Endodermal cell (in vitro differentiated cells): ENCODE data around the gene FAM120B. TPM values are rescaled to one million over a fixed set of nuclear protein-coding genes. Genes with fewer than 3 reads are reported as not detected.
A peak's percentile ranks its signal among the peaks of the same experiment; 100 is the strongest.
"Not testable (repeated sequence)": the region's sequence is repeated elsewhere in the genome, so short reads cannot be mapped to it uniquely, and the experiment has no call there.

ENCODE experiments used
- DNase-seq: peaks from one replicate; pipeline ENCODE4 v3.0.0-alpha.2; 2017
- H3K27ac ChIP-seq: 2 replicates; pipeline ENCODE4 v1.5.1; 2013; ENCODE audit warnings: mild to moderate bottlenecking, low read depth, low read length, moderate library complexity
- H3K27me3 ChIP-seq: 2 replicates; pipeline ENCODE4 v1.6.1; 2013; ENCODE audit warnings: mild to moderate bottlenecking, low read length, moderate library complexity; ENCODE audit not compliant: insufficient read depth, control insufficient read depth, poor library complexity, severe bottlenecking
- H3K36me3 ChIP-seq: 2 replicates; pipeline ENCODE4 v1.7.0; 2013; ENCODE audit warnings: mild to moderate bottlenecking, low read length, moderate library complexity; ENCODE audit not compliant: control insufficient read depth, insufficient read depth
- H3K4me1 ChIP-seq: one replicate; pipeline ENCODE4 v1.7.0; 2013; ENCODE audit warnings: low read length; ENCODE audit not compliant: control insufficient read depth, insufficient read depth
- H3K4me3 ChIP-seq: 2 replicates; pipeline ENCODE4 v1.5.1; 2013; ENCODE audit warnings: mild to moderate bottlenecking, low read length, moderate library complexity
- H3K9ac ChIP-seq: 2 replicates; pipeline ENCODE4 v1.6.1; 2013; ENCODE audit warnings: mild to moderate bottlenecking, low read length, moderate library complexity; ENCODE audit not compliant: poor library complexity, severe bottlenecking; ENCODE audit errors: extremely low read depth
- H3K9me3 ChIP-seq: 2 replicates; pipeline ENCODE4 v1.6.1; 2013; ENCODE audit warnings: mild to moderate bottlenecking, low read length, moderate library complexity; ENCODE audit not compliant: control insufficient read depth
- H3K27ac Mint-ChIP-seq: 2 replicates; pipeline ENCODE4 v1.8.0; 2020; ENCODE audit warnings: mixed read lengths
- H3K27me3 Mint-ChIP-seq: 2 replicates; pipeline ENCODE4 v1.8.0; 2021; ENCODE audit warnings: mild to moderate bottlenecking, mixed read lengths; ENCODE audit not compliant: insufficient read depth
- H3K36me3 Mint-ChIP-seq: 2 replicates; pipeline ENCODE4 v1.8.0; 2020; ENCODE audit warnings: low read depth, mixed read lengths
- H3K4me1 Mint-ChIP-seq: 2 replicates; pipeline ENCODE4 v1.8.0; 2020; ENCODE audit warnings: mixed read lengths
- H3K4me3 Mint-ChIP-seq: 2 replicates; pipeline ENCODE4 v1.8.0; 2020; ENCODE audit warnings: mild to moderate bottlenecking, moderate library complexity, mixed read lengths
- H3K9me3 Mint-ChIP-seq: 2 replicates; pipeline ENCODE4 v1.8.0; 2020; ENCODE audit warnings: mild to moderate bottlenecking, mixed read lengths
- WGBS, 2 experiments: methylation state at CpG; one replicate each; pipeline versions ENCODE4 v1.1.5 to v1.1.7; 2013; ENCODE audit warnings: missing lambda C conversion rate in 2 of 2, mixed read lengths in 1 of 2; ENCODE audit not compliant: insufficient coverage in 1 of 2, insufficient read length in 1 of 2; 5-methylcytosine and 5-hydroxymethylcytosine counted together
- total RNA-seq, 2 donors: library from RNA; stranded (reverse); fragmentation: NEBNext Ultra II Directional in 1 of 2; extraction: Animal tissue kit (Norgen Biotek cat#: 25700) in 1 of 2; gene quantifications; 2 replicates in 1 of 2; 3 replicates in 1 of 2; pipeline ENCODE4 v1.2.1, GENCODE V29; 2021
- TF ChIP-seq, protein P1 (sequence below): fragments of 200-600 bp; sonication (generic); conservative IDR thresholded peaks from 2 replicates; pipeline ENCODE4 v1.5.0; 2021; ENCODE audit warnings: antibody characterized with exemption, mild to moderate bottlenecking

FAM120B gene
- total RNA-seq, 2 donors from 2014 or later = 25.7 to 27.5 TPM

GRCh38 chr6:170407932-170408331 lies 101.4 kb downstream of the FAM120B start:
- Mint-ChIP-seq H3K36me3 (peaks cover 38% of the 10 kb centered on the region), H3K4me1 (peaks cover 12% of the 10 kb centered on the region), H3K4me3 (no peak overlapping the region), H3K27me3 (no peaks in the 10 kb centered on the region), H3K9me3 (no peaks in the 10 kb centered on the region), H3K27ac (no peak overlapping the region)
- H3K9me3 ChIP-seq = no peaks in the 10 kb centered on the region
- TF ChIP-seq, protein P1, sequence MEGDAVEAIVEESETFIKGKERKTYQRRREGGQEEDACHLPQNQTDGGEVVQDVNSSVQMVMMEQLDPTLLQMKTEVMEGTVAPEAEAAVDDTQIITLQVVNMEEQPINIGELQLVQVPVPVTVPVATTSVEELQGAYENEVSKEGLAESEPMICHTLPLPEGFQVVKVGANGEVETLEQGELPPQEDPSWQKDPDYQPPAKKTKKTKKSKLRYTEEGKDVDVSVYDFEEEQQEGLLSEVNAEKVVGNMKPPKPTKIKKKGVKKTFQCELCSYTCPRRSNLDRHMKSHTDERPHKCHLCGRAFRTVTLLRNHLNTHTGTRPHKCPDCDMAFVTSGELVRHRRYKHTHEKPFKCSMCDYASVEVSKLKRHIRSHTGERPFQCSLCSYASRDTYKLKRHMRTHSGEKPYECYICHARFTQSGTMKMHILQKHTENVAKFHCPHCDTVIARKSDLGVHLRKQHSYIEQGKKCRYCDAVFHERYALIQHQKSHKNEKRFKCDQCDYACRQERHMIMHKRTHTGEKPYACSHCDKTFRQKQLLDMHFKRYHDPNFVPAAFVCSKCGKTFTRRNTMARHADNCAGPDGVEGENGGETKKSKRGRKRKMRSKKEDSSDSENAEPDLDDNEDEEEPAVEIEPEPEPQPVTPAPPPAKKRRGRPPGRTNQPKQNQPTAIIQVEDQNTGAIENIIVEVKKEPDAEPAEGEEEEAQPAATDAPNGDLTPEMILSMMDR = no peak
- H3K4me1 ChIP-seq = peaks cover 12% of the 10 kb centered on the region
- no peak overlapping the region for H3K27ac ChIP-seq
- no peak overlapping the region for H3K4me3 ChIP-seq
- no peak for DNase-seq
- no peak overlapping the region for H3K9ac ChIP-seq
- H3K27me3 ChIP-seq = no peaks in the 10 kb centered on the region
- peaks cover 29% of the 10 kb centered on the region for H3K36me3 ChIP-seq
- 79 to 97% methylated on average over 4 of the region's 4 CpGs for WGBS, 2 experiments

DNA sequence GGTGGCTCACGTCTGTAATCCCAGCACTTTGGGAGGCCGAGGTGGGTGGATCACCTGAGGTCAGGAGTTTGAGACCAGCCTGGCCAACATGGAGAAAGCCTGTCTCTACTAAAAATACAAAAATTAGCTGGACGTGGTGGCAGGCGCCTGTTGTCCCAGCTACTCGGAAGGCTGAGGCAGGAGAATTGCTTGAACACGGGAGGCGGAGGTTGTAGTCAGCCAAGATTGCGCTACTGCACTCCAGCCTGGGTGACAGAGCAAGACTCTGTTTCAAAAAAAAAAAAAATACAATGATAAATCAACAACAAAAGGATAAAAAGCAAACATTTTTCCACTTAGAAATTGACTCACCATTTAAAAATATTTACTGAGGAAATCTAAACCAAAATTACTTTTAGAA lies 103.2 kb downstream of the FAM120B start:
- H3K4me3 Mint-ChIP-seq, H3K9me3 ChIP-seq, H3K4me1 ChIP-seq, H3K9me3 Mint-ChIP-seq, H3K27ac ChIP-seq, H3K27me3 ChIP-seq, H3K27ac Mint-ChIP-seq, DNase-seq, H3K4me3 ChIP-seq, H3K27me3 Mint-ChIP-seq, H3K4me1 Mint-ChIP-seq, H3K9ac ChIP-seq: not testable (repeated sequence)
- peaks cover 21% of the 10 kb centered on the region for H3K36me3 ChIP-seq
- H3K36me3 Mint-ChIP-seq = peaks cover 28% of the 10 kb centered on the region
- WGBS, 2 experiments = 95 to 96% methylated on average over 7 to 8 of the region's 8 CpGs

- H3K9me3 Mint-ChIP-seq = no peaks in the 10 kb centered on the region
- TF ChIP-seq, protein P1 = no peak
- H3K27me3 Mint-ChIP-seq = peaks cover under 1% of the 10 kb centered on the region
- Histone ChIP-seq H3K9ac (no peak overlapping the region), H3K9me3 (no peaks in the 10 kb centered on the region), H3K27ac (no peak overlapping the region), H3K4me3 (no peak overlapping the region), H3K4me1 (no peaks in the 10 kb centered on the region), H3K27me3 (no peaks in the 10 kb centered on the region), H3K36me3 (peaks cover 16% of the 10 kb centered on the region)
- H3K36me3 Mint-ChIP-seq = peaks cover 23% of the 10 kb centered on the region
- peak; percentile 31 for DNase-seq
- H3K27ac Mint-ChIP-seq = no peak overlapping the region
- no peaks in the 10 kb centered on the region for H3K4me1 Mint-ChIP-seq
- 93 to 95% methylated on average over 4 to 5 of the region's 5 CpGs for WGBS, 2 experiments
- no peak overlapping the region for H3K4me3 Mint-ChIP-seq
Measured at GRCh38 chr6:170410241-170410640, 103.7 kb downstream of the FAM120B start.

DNA sequence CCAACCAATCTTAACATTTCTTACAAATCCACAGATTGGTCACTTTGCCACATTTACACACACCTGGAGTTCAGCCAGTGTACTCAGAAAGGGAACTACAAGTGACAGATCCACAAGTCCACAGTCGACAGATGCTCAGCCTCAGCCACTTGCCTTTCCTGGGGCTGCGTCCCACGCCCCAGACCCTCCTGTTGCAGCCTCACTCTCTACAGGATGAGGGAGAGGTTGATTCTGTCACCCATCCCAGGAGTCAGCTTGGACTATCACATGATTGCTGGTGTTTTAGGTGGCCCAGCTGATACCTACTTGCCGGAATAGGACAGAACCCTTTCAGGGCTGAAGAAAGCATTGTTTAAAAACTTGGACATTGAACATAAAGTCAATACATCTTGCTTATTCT lies 108.8 kb downstream of the FAM120B start:
- Histone ChIP-seq H3K27ac (no peak overlapping the region), H3K36me3 (no peaks in the 10 kb centered on the region), H3K9me3 (no peaks in the 10 kb centered on the region), H3K4me1 (no peaks in the 10 kb centered on the region), H3K9ac (no peak overlapping the region), H3K4me3 (no peak overlapping the region), H3K27me3 (no peaks in the 10 kb centered on the region)
- TF ChIP-seq, protein P1 = no peak
- Mint-ChIP-seq H3K9me3 (no peaks in the 10 kb centered on the region), H3K27ac (no peak overlapping the region), H3K27me3 (peaks cover 8% of the 10 kb centered on the region), H3K4me1 (no peaks in the 10 kb centered on the region), H3K36me3 (no peaks in the 10 kb centered on the region), H3K4me3 (no peak overlapping the region)
- DNase-seq = no peak
- WGBS, 2 experiments = 91 to 93% methylated on average over 3 to 4 of the region's 4 CpGs
